HCT116 (cell line): ENCODE data around the gene ITGA11. TPM values are rescaled to one million over a fixed set of nuclear protein-coding genes. Genes with fewer than 3 reads are reported as not detected.

Experiments used
- ATAC-seq: fragments of 200-7000 bp; cut with Tn5 transposase; 2 replicates; pipeline ENCODE4 v1.9.1; 2020; ENCODE audit warnings: mild to moderate bottlenecking, moderate library complexity
- BruUV-seq: library from RNA; stranded (reverse); fragments of 400-500 nt; replicated peaks from 2 replicates; lab custom pipeline; 2021; lab: Mats Ljungman, UMichigan
- CTCF ChIA-PET: fragments of 300-600 bp; sonication (Branson Sonifier 250); formaldehyde crosslinking; loops from one replicate; lab custom pipeline; 2021; ENCODE audit warnings: antibody characterized with exemption; lab: Charles Lee
- POLR2A ChIA-PET: fragments of 300-600, 350-600 bp; sonication (Branson Sonifier 250); formaldehyde crosslinking; loops from one replicate; lab custom pipeline; 2021; ENCODE audit warnings: antibody characterized with exemption; lab: Charles Lee
- RAD21 ChIA-PET, 2 experiments: fragments of 300-600 bp; sonication (Branson Sonifier 250); formaldehyde crosslinking; loops; one replicate each; lab custom pipeline; 2023; ENCODE audit warnings: low total read pairs in 2 of 2; ENCODE audit not compliant: uncharacterized antibody in 2 of 2, unreplicated experiment in 2 of 2, low non-redundant PET in 1 of 2; lab: Charles Lee
- DNase-seq: peaks from one replicate; pipeline ENCODE4 v3.0.0-alpha.2; 2010; ENCODE audit warnings: low read depth, low spot score
- H2AFZ ChIP-seq: fragments of 200-600 bp; shearing (Covaris generic), sonication (generic); 2 replicates; pipeline ENCODE4 v1.6.1; 2017; ENCODE audit warnings: low read depth, mixed run types, mixed read lengths, antibody characterized with exemption, low read length; ENCODE audit not compliant: poor library complexity, severe bottlenecking
- H3K27ac ChIP-seq: 2 replicates; pipeline ENCODE4 v1.5.1; 2012; ENCODE audit warnings: low read depth, low read length
- H3K27me3 ChIP-seq: fragments of 200-600 bp; sonication (generic); 2 replicates; pipeline ENCODE4 v1.6.1; 2016; ENCODE audit warnings: mixed run types, low read length, mixed read lengths; ENCODE audit not compliant: insufficient read depth
- H3K36me3 ChIP-seq, 2 experiments: fragments of 200-500 bp in 1 of 2; fragments of 200-600 bp in 1 of 2; sonication (Bioruptor generic) in 1 of 2; sonication (generic) in 1 of 2; 2 replicates each; pipeline versions ENCODE4 v1.5.1 to v1.6.1; 2014 to 2016; ENCODE audit warnings: low read length in 2 of 2, inconsistent platforms in 1 of 2, mixed read lengths in 1 of 2, mixed run types in 1 of 2; ENCODE audit not compliant: insufficient read depth in 2 of 2, control insufficient read depth in 1 of 2
- H3K4me1 ChIP-seq, 2 experiments: fragments of 200-600 bp in 1 of 2; sonication (generic) in 1 of 2; 2 replicates each; pipeline versions ENCODE4 v1.5.1 to v1.6.1; 2012 to 2017; ENCODE audit warnings: low read length in 2 of 2, inconsistent platforms in 1 of 2, mild to moderate bottlenecking in 1 of 2, mixed read lengths in 1 of 2, mixed run types in 1 of 2, moderate library complexity in 1 of 2; ENCODE audit not compliant: insufficient read depth in 2 of 2, control insufficient read depth in 1 of 2
- H3K4me2 ChIP-seq: fragments of 200-600 bp; sonication (generic); 2 replicates; pipeline ENCODE4 v1.6.1; 2017; ENCODE audit warnings: mixed run types, low read length, mixed read lengths
- H3K4me3 ChIP-seq, 2 experiments: fragments of 200-600 bp in 1 of 2; sonication (generic) in 1 of 2; replicated peaks in 1 of 2; 2 replicates each; pipeline ENCODE4 v1.5.1; 2011 to 2016; ENCODE audit warnings: low read length in 2 of 2, control low read depth in 1 of 2, low read depth in 1 of 2, mild to moderate bottlenecking in 1 of 2, mixed read lengths in 1 of 2, mixed run types in 1 of 2
- H3K79me2 ChIP-seq: fragments of 200-600 bp; sonication (generic); 2 replicates; pipeline ENCODE4 v1.6.1; 2017; ENCODE audit warnings: mild to moderate bottlenecking, mixed run types, low read length, moderate library complexity, mixed read lengths; ENCODE audit not compliant: insufficient read depth
- H3K9ac ChIP-seq: fragments of 200-600 bp; sonication (generic); 2 replicates; pipeline ENCODE4 v1.6.1; 2016; ENCODE audit warnings: low read length, mixed read lengths
- H3K9me2 ChIP-seq: fragments of 200-600 bp; sonication (generic), shearing (Covaris generic); 2 replicates; pipeline ENCODE4 v1.6.1; 2017; ENCODE audit warnings: mixed run types, mild to moderate bottlenecking, moderate library complexity; ENCODE audit not compliant: insufficient read depth
- H3K9me3 ChIP-seq, 2 experiments: fragments of 200-500 bp in 1 of 2; fragments of 200-600 bp in 1 of 2; sonication (Bioruptor generic) in 1 of 2; sonication (generic) in 1 of 2; 2 replicates each; pipeline ENCODE4 v1.6.1; 2014 to 2017; ENCODE audit warnings: low read length in 2 of 2, mixed read lengths in 2 of 2, inconsistent platforms in 1 of 2, low read depth in 1 of 2, mild to moderate bottlenecking in 1 of 2, mixed run types in 1 of 2, moderate library complexity in 1 of 2; ENCODE audit not compliant: control insufficient read depth in 1 of 2, insufficient read depth in 1 of 2
- H4K20me1 ChIP-seq: fragments of 200-600 bp; sonication (generic), shearing (Covaris generic); 2 replicates; pipeline ENCODE4 v1.6.1; 2017; ENCODE audit warnings: mixed run types, mild to moderate bottlenecking, moderate library complexity; ENCODE audit not compliant: insufficient read depth
- ATF3 ChIP-seq: IDR thresholded peaks from 2 replicates; pipeline ENCODE4 v1.6.1; 2012
- CEBPB ChIP-seq: IDR thresholded peaks from 2 replicates; pipeline ENCODE4 v1.6.1; 2012; ENCODE audit warnings: low read depth
- EGR1 ChIP-seq: IDR thresholded peaks from 2 replicates; pipeline ENCODE4 v1.6.1; 2012; ENCODE audit warnings: low read depth
- ELF1 ChIP-seq: IDR thresholded peaks from 2 replicates; pipeline ENCODE4 v1.6.1; 2012; ENCODE audit warnings: low read depth, borderline replicate concordance
- JUND ChIP-seq: IDR thresholded peaks from 2 replicates; pipeline ENCODE4 v1.6.1; 2012
- MAX ChIP-seq: IDR thresholded peaks from 2 replicates; pipeline ENCODE4 v1.6.1; 2012
- POLR2A ChIP-seq: IDR thresholded peaks from 2 replicates; pipeline ENCODE4 v1.7.0; 2011; ENCODE audit warnings: borderline replicate concordance; ENCODE audit not compliant: insufficient read depth, insufficient read length; ENCODE audit errors: extremely low read depth
- POLR2AphosphoS5 ChIP-seq: IDR thresholded peaks from 2 replicates; pipeline ENCODE4 v1.6.1; 2011; ENCODE audit warnings: mild to moderate bottlenecking, low read depth, low read length, moderate library complexity
- SIN3A ChIP-seq: IDR thresholded peaks from 2 replicates; pipeline ENCODE4 v1.6.1; 2012; ENCODE audit warnings: low read depth
- SP1 ChIP-seq: IDR thresholded peaks from 2 replicates; pipeline ENCODE4 v1.6.1; 2012; ENCODE audit warnings: low read depth
- SRF ChIP-seq: IDR thresholded peaks from 2 replicates; pipeline ENCODE4 v1.6.1; 2012; ENCODE audit warnings: low read depth
- ZBTB33 ChIP-seq: IDR thresholded peaks from 2 replicates; pipeline ENCODE4 v1.6.1; 2011; ENCODE audit warnings: mild to moderate bottlenecking, low read length, moderate library complexity; ENCODE audit not compliant: insufficient replicate concordance; ENCODE audit errors: extremely low read depth
- ZFX ChIP-seq: fragments of 450-650 bp; IDR thresholded peaks from 2 replicates; pipeline ENCODE4 v1.6.1; 2017
- intact Hi-C: fragments of 100-400 bp; cut with micrococcal nuclease; formaldehyde crosslinking; loops from 2 replicates; pipeline ENCODE4 v1.10.0; 2022
- total RNA-seq: library from RNA; stranded (reverse); gene quantifications from one replicate; pipeline ENCODE4 v1.2.1, GENCODE V29; 2021; ENCODE audit not compliant: unreplicated experiment

ITGA11 gene
- total RNA-seq, 1 experiment from 2014 or later: not detected

GRCh38 chr15:68311464-68311835 lies 120.5 kb downstream of the ITGA11 start:
- intact Hi-C loops: no loop called here
- Histone ChIP-seq H3K4me1 (peaks cover 0 to 5% of the 10 kb centered on the region in 2 experiments; a peak in 2 of 4 replicates), H3K9ac (no peak overlapping the region), H3K27ac (no peak overlapping the region), H4K20me1 (no peaks in the 10 kb centered on the region), H3K9me2 (no peaks in the 10 kb centered on the region), H3K36me3 (no peaks in the 10 kb centered on the region), H3K27me3 (no peaks in the 10 kb centered on the region), H2AFZ (no peak overlapping the region), H3K4me3 (no peak overlapping the region), H3K79me2 (no peaks in the 10 kb centered on the region), H3K9me3 (no peaks in the 10 kb centered on the region), H3K4me2 (no peak overlapping the region)
- POLR2A ChIA-PET: no interaction called here
- DNase-seq (no peak), ATAC-seq (no peak)
- no TSS peak for BruUV-seq
- RAD21 ChIA-PET: no interaction called here
- no peak for TF ChIP-seq ELF1
- no peak for TF ChIP-seq POLR2A
- no peak for TF ChIP-seq SRF
- no peak for TF ChIP-seq EGR1
- TF ChIP-seq ZBTB33: no peak
- TF ChIP-seq SP1: no peak
- TF ChIP-seq CEBPB: no peak
- no peak for TF ChIP-seq SIN3A
- no peak for TF ChIP-seq ZFX
- TF ChIP-seq ATF3: no peak
- TF ChIP-seq POLR2AphosphoS5: no peak
- no peak for TF ChIP-seq JUND
- TF ChIP-seq MAX: no peak
- CTCF ChIA-PET: no interaction called here
